Natural killer cell (primary cell): ENCODE measurements around the gene ADGRV1. TPM values are rescaled to one million over a fixed set of nuclear protein-coding genes. Genes with fewer than 3 reads are reported as not detected.

ENCODE experiments used
- ATAC-seq, 3 donors: fragments of 150-1000 bp in 2 of 3; fragments of 200-7000 bp in 1 of 3; cut with Tn5 transposase; 1 replicate in 1 of 3; 2 replicates in 2 of 3; pipeline ENCODE4 v1.10.0; 2021; ENCODE audit warnings: mild to moderate bottlenecking in 2 of 3, moderate library complexity in 2 of 3
- DNase-seq, 2 donors: peaks; one replicate each; pipeline versions ENCODE4 v3.0.0 to v3.0.0-alpha.2; 2013 to 2021; ENCODE audit warnings: mixed read lengths in 1 of 2
- H3K27ac ChIP-seq: one replicate; pipeline ENCODE4 v1.5.1; 2013; ENCODE audit warnings: mild to moderate bottlenecking, low read length
- H3K27me3 ChIP-seq: one replicate; pipeline ENCODE4 v1.6.1; 2013; ENCODE audit warnings: low read length; ENCODE audit not compliant: control insufficient read depth, insufficient read depth
- H3K36me3 ChIP-seq: one replicate; pipeline ENCODE4 v1.6.1; 2013; ENCODE audit warnings: low read length; ENCODE audit not compliant: control insufficient read depth, insufficient read depth
- H3K4me1 ChIP-seq: one replicate; pipeline ENCODE4 v1.6.1; 2013; ENCODE audit warnings: low read length; ENCODE audit not compliant: control insufficient read depth, insufficient read depth
- H3K4me3 ChIP-seq: one replicate; pipeline ENCODE4 v1.5.1; 2013; ENCODE audit warnings: low read length
- H3K9me3 ChIP-seq: one replicate; pipeline ENCODE4 v1.6.1; 2013; ENCODE audit warnings: low read length; ENCODE audit not compliant: control insufficient read depth, insufficient read depth
- H3K27ac Mint-ChIP-seq, 2 donors: one replicate each; pipeline ENCODE4 v1.8.0; 2022; ENCODE audit warnings: mild to moderate bottlenecking in 2 of 2, mixed read lengths in 2 of 2, moderate library complexity in 1 of 2
- H3K27me3 Mint-ChIP-seq, 2 donors: one replicate each; pipeline ENCODE4 v1.8.0; 2022; ENCODE audit warnings: low read depth in 2 of 2, mixed read lengths in 2 of 2
- H3K36me3 Mint-ChIP-seq: one replicate; pipeline ENCODE4 v1.8.0; 2022; ENCODE audit warnings: mixed read lengths
- H3K4me1 Mint-ChIP-seq, 2 donors: one replicate each; pipeline ENCODE4 v1.8.0; 2022; ENCODE audit warnings: mixed read lengths in 2 of 2
- H3K4me3 Mint-ChIP-seq: one replicate; pipeline ENCODE4 v1.8.0; 2022; ENCODE audit warnings: mild to moderate bottlenecking, moderate library complexity, mixed read lengths
- H3K9me3 Mint-ChIP-seq, 2 donors: one replicate each; pipeline ENCODE4 v1.8.0; 2022; ENCODE audit warnings: mixed read lengths in 2 of 2
- WGBS: methylation state at CpG from one replicate; pipeline ENCODE4 v1.1.7; 2013; ENCODE audit warnings: missing lambda C conversion rate; ENCODE audit not compliant: insufficient coverage; 5-methylcytosine and 5-hydroxymethylcytosine counted together
- intact Hi-C: fragments of 100-400 bp; cut with micrococcal nuclease; formaldehyde crosslinking; loops from one replicate; pipeline ENCODE4 v1.14.2; 2022
- total RNA-seq, 4 donors: library from RNA; stranded (reverse); fragments of 120-200 nt in 1 of 4; gene quantifications; one replicate each; pipeline versions ENCODE4 v1.2.3 to v1.2.4, GENCODE V29; 2013 to 2022
- TF ChIP-seq, protein P1 (sequence below): fragments of 200-600 bp; IDR thresholded peaks from one replicate; pipeline ENCODE4 v1.8.0; 2022; ENCODE audit warnings: antibody characterized with exemption

Gene ADGRV1
- total RNA-seq, 3 donors from 2014 or later (not counting 1 experiment from before 2014, with no cell fraction given) = 0.50 to 0.71 TPM; not detected in 1

DNA sequence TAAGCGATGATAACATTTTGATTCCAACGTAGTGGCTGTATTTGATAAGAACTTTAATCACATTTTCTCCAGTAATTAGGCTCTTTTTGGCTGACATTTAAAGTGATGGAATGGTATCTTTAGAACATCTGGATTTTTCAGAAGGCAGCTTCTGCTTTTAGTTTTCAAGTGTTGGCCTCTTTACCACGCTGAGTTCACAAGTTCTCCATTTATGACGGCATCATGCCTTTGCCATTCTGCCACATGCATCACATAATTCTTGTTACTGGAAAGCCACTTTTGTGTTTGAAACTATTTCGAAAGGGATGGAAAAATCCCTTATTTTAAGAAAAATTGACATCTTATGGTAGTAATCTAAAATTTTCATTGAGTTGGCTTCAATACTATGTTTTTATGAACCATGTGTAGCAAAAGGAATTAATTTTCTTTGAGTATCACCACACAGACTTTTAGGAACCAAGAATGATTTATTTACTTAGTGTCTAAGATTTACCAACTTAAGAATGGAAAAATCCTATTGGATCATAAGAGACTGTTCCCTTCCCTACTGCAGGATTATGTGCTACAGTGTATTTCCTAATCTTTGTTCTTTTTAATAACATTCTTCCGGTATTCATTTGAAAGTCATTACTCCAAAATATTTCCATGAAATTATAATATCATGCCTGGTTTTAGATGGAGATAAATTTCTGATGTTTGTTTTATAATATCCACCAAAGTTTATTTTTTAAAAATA, 344.2 kb downstream of the ADGRV1 start:
- Histone ChIP-seq H3K36me3 (no peaks in the 10 kb centered on the region), H3K4me1 (no peaks in the 10 kb centered on the region), H3K27ac (no peak overlapping the region), H3K4me3 (no peak overlapping the region), H3K9me3 (no peaks in the 10 kb centered on the region), H3K27me3 (peaks cover 3% of the 10 kb centered on the region)
- Mint-ChIP-seq H3K4me1 (no peaks in the 10 kb centered on the region), H3K27me3 (peaks cover 12 to 14% of the 10 kb centered on the region in 2 donors), H3K27ac (no peak overlapping the region), H3K4me3 (no peak overlapping the region), H3K36me3 (no peaks in the 10 kb centered on the region), H3K9me3 (no peaks in the 10 kb centered on the region)
- ATAC-seq (no peak), DNase-seq (no peak)
- intact Hi-C loops = no loop called here
- TF ChIP-seq, protein P1, sequence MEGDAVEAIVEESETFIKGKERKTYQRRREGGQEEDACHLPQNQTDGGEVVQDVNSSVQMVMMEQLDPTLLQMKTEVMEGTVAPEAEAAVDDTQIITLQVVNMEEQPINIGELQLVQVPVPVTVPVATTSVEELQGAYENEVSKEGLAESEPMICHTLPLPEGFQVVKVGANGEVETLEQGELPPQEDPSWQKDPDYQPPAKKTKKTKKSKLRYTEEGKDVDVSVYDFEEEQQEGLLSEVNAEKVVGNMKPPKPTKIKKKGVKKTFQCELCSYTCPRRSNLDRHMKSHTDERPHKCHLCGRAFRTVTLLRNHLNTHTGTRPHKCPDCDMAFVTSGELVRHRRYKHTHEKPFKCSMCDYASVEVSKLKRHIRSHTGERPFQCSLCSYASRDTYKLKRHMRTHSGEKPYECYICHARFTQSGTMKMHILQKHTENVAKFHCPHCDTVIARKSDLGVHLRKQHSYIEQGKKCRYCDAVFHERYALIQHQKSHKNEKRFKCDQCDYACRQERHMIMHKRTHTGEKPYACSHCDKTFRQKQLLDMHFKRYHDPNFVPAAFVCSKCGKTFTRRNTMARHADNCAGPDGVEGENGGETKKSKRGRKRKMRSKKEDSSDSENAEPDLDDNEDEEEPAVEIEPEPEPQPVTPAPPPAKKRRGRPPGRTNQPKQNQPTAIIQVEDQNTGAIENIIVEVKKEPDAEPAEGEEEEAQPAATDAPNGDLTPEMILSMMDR = no peak
- WGBS = 27% methylated on average over 2 of the region's 6 CpGs

DNA sequence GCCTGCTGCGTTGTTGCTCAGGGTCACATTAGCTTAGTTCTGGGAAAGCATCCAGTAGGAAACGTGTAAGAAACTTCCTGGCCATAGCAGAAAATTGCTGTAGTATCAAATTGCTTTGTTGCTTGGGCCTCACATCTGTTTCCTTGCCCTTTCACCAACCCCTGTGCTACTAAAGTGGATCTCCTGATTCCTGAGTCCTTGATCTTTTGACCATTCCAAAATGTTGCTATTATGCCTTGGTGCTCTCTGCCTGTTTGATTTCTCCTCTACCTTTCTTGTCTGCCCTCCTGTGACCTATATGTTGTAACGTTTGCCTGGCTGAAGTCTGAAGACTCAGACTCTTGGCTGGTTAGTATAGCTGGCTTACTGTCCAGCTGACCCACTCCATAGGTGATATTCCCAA, 350.5 kb downstream of the ADGRV1 start:
- H3K4me1 ChIP-seq = no peaks in the 10 kb centered on the region
- ATAC-seq (no peak), DNase-seq (no peak)
- WGBS = 68% methylated on average over 3 of the region's 3 CpGs
- intact Hi-C loops = no loop called here
- peaks cover 4% of the 10 kb centered on the region for H3K27me3 ChIP-seq
- Mint-ChIP-seq H3K27me3 (peaks cover 6 to 13% of the 10 kb centered on the region in 2 donors), H3K36me3 (no peaks in the 10 kb centered on the region), H3K9me3 (no peaks in the 10 kb centered on the region), H3K27ac (no peak overlapping the region), H3K4me3 (no peak overlapping the region), H3K4me1 (no peaks in the 10 kb centered on the region)
- H3K9me3 ChIP-seq = no peaks in the 10 kb centered on the region
- H3K27ac ChIP-seq = no peak overlapping the region
- no peak overlapping the region for H3K4me3 ChIP-seq
- TF ChIP-seq, protein P1 = no peak
- H3K36me3 ChIP-seq = no peaks in the 10 kb centered on the region

DNA sequence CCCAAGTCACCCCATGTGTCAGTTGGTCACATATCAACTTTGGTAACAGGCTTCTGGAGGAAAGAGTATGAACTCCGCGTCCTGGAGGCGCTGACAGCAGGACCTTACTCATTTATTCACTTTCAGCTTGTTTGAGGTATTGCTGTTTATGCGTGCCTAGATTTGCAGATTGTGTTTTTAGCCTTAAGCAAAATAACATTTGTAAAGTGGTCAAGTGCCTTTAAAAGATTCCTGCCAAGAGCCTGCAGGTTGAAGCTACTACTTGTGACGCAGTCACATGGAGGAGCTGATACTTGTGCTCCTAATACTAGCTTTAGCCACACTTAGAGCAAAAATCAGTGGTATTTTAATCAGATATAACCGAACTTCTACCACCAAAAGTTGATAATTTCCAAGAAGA, 351.3 kb downstream of the ADGRV1 start:
- no peak overlapping the region for H3K4me3 ChIP-seq
- Mint-ChIP-seq H3K4me3 (no peak overlapping the region), H3K4me1 (no peaks in the 10 kb centered on the region), H3K36me3 (no peaks in the 10 kb centered on the region), H3K9me3 (no peaks in the 10 kb centered on the region), H3K27ac (no peak overlapping the region), H3K27me3 (peaks cover under 1 to 10% of the 10 kb centered on the region in 2 donors)
- TF ChIP-seq, protein P1 = no peak
- H3K36me3 ChIP-seq = no peaks in the 10 kb centered on the region
- no peaks in the 10 kb centered on the region for H3K9me3 ChIP-seq
- 97% methylated on average over 5 of the region's 6 CpGs for WGBS
- no peak for DNase-seq
- H3K27me3 ChIP-seq = peaks cover 2% of the 10 kb centered on the region
- no peak overlapping the region for H3K27ac ChIP-seq
- no peak for ATAC-seq
- intact Hi-C loops = no loop called here
- H3K4me1 ChIP-seq = no peaks in the 10 kb centered on the region

DNA sequence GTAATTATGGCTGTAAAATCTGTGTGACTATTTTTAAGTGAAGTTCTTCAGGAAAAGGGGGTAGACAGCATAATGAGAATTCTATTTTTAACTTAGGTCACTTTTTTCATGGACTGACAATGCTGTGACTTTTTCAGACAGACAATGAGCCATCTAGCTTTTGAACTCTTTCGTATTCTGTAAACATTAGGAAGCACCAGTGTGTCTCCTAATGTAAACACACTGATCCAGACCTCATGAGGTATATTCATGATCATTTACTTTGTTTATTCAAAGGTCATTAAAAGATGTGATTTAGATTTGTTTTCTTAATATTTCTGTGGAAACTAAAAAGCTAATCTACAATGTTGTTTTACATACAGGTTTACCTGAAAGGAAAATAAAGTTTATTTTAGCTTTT, 352.6 kb downstream of the ADGRV1 start:
- Mint-ChIP-seq H3K9me3 (no peaks in the 10 kb centered on the region), H3K27me3 (peaks cover 8 to 12% of the 10 kb centered on the region in 2 donors), H3K36me3 (no peaks in the 10 kb centered on the region), H3K27ac (no peak overlapping the region), H3K4me1 (no peaks in the 10 kb centered on the region), H3K4me3 (no peak overlapping the region)
- TF ChIP-seq, protein P1 = no peak
- Histone ChIP-seq H3K4me3 (no peak overlapping the region), H3K4me1 (no peaks in the 10 kb centered on the region), H3K27me3 (peaks cover 4% of the 10 kb centered on the region), H3K36me3 (no peaks in the 10 kb centered on the region), H3K9me3 (no peaks in the 10 kb centered on the region), H3K27ac (no peak overlapping the region)
- no peak for ATAC-seq
- intact Hi-C loops = no loop called here
- 71% methylated on average over 1 of the region's 1 CpG for WGBS
- no peak for DNase-seq
